RKO (cell line): ENCODE data around the gene TMEM186.
"Not testable (repeated sequence)": the region's sequence is repeated elsewhere in the genome, so short reads cannot be mapped to it uniquely, and the experiment has no call there.

Source experiments
- DNase-seq: peaks from one replicate; pipeline ENCODE4 v3.0.0-alpha.2; 2016; ENCODE audit warnings: low spot score

TMEM186 gene

DNA sequence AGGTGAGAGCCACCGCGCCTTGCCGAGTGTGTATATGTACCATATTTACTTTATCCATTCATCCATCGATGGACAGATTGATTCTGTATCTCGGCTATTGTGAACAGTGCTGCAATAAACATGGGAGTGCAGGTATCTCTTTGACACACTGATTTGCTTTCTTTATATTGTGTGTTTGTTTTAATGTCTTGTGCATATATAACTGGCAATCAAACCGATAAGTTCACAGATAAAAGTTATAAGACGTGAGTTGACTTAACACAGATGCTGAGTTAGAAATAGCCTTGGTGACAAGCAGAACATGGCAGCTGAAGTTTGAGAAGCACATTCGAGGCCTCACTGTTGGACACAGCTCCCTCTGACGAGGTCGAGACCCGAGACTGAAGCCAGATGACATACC, 23.2 kb downstream of the TMEM186 start:
- no peak for DNase-seq

DNA sequence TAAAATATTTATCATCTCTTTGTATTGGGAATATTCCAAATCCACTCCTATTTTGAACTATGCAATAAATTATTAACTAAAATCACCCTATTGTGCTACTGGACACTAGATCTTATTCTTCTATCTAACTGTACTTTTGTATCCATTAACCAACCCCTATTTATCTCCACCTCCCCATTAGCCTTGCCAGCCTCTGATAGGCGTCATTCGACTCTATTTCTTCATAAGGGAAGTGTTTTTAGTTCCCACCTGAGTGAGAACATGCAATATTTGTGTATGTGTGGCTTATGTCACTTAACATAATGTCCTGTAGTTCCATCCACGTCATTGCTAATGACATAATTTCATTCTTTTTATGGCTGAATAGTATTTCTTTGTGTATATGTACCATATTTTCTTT, 23.9 kb downstream of the TMEM186 start:
- DNase-seq: no peak

DNA sequence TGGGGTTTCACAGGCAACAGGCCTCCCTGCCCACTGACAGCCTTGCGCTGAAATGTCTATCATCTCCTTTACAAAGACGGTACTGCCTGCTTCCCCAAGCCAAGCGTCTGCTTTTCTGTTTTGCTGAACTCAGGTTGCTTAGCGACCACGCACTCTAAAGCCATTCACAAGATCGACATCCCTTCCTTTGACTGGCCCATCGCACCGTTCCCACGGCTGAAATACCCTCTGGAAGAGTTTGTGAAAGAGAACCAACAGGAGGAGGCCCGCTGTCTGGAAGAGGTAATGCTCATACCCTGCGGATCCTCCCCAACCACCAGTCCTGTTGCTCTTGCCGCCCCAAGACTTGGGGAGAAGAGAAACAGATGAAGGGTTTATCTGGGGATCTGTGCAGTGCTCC, 28.7 kb downstream of the TMEM186 start:
- no peak for DNase-seq

DNA sequence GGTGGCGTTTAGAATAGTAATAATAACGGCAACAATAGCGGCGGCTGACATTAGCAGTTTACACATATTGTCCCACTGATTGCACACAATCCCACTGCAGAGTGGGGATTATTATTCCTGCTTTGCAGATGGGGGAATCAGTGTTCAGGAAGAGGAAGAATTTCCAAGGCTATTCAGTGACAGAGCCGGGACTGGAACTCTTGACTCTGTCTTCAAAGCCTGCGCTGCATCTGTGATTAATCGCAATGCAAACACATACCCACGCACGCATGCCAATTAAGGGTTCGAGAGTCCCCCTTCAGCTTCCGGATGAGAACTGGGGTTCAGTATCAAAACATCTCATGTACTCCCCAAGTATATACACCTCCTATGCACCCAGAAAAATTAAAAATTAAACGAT, 29.2 kb downstream of the TMEM186 start:
- DNase-seq: no peak

DNA sequence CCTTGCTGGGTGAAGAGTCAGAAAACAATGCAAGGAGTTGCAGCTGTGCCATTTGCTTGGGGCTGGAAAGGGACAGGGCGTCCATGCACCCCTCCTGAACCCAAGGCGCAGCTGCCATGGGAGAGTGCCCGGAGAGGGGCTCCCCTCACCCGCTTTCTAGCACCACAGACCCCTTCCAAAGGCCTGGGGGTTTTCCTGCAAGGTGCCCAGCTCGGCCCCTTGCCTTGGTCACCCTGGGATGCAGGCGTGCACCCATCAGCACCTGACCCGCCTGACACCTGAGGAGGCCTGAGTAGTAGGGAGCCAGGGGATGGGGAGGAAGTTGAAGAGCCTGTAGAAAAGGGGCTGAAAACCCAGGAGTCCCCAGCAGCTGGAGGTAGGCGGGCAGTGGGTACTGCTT, 30.3 kb downstream of the TMEM186 start:
- no peak for DNase-seq

DNA sequence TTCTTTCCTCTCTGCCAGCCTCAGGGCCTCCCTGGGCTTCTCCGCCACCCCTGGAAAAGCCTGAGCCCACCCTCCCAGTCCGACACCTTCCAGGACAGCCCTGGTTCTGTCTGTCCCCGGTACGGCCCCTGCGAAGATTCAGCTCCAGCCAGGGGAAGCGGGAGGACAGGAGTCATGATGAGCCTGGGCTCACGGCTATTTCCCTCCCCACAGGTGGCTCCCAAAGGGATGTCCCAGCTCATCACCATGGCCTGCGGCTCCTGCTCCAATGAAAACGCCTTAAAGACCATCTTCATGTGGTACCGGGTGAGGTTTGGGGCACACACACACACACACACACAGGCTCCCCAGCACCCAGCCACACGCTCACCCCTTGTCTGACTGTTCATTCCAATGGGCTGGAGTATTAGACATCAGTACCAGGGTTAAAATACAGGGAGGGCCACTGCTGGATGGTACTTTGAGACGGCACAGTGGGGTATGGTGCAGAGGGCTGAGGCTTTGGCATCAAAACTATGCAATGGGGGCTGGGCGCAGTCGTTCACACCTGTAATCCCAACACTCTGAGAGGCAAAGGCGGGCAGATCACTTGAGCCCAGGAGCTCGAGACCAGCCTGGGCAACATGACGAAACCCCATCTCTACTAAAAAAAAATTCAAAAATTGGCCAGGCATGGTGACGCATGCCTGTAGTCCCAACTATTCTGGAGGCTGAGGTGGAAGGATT, 32.8 kb downstream of the TMEM186 start:
- DNase-seq: no peak

DNA sequence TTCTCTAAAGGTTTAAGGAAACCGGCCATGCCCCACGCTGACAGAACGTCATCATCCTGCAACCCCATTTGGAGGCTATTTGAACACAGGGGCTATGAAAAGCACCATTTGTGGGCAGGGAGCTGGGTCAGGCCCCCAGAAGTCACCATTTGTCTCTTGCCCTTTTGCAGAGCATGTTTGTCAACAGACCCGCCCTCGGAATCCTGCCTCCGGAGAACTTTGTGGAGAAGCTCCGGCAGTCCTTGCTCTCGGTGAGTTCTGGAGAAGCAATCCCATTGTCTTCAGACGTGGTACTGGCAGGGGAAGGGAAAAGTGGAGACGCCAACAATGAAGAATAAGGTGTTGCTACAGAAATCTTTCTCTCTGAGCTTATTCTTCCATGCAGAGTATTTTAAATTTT, 33.5 kb downstream of the TMEM186 start:
- DNase-seq: no peak

DNA sequence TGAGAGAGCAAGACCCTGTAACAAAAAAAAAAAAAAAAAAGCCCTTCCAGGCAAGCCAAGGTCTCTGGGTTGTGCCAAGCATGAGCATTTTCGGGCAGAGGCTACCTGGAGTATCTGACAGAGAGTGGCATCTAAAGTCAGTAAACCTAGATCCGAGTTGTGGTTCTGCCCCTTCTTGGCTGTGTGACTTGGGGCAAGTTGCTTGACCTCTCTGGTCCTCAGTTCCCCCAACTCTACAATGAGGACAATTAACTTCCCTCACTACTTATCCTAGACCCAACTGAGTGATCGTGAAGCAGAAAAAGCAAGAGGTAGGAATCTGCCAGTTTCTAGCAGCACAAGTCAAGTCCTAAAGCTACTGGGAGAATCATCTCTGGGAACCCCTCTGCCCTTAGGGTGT, 34.4 kb downstream of the TMEM186 start:
- no peak for DNase-seq

DNA sequence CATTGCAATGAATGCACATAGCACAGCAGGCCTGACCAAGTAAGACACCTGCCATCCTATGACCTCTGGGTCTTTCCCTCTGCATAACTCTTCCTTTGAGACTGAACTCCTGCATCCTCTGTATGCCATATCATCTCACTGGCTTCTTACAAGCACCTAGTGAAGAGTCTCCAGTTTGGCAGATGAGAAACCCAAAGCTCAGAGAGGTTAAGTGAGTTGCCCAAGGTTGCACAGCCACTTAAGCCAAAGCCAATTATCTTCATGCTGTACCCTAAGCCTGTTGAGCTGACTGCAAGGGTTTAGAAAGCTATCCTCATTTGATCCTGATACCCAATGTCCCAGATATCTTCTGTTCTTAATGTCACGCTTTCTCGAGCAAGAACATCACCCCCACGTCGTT, 35.2 kb downstream of the TMEM186 start:
- DNase-seq: no peak

DNA sequence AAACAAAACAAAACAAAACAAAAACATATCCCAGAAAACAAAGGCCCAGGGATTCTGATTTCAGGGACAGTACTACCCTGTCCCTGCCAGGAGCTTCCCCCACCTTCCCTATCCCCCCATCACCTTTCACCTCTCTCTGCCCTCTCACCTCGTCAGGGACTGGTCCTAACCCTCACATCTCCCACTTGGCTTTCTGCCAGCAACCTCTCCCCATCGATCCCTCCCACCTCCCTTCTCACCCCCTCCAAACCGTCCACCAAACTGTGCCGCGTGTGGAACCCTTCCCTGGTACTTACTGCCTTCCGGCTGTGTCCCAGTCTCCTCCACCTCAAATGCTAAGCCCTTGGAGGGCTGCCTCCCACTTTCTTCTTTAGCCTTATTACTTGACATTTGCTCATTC, 36.4 kb downstream of the TMEM186 start:
- no peak for DNase-seq

DNA sequence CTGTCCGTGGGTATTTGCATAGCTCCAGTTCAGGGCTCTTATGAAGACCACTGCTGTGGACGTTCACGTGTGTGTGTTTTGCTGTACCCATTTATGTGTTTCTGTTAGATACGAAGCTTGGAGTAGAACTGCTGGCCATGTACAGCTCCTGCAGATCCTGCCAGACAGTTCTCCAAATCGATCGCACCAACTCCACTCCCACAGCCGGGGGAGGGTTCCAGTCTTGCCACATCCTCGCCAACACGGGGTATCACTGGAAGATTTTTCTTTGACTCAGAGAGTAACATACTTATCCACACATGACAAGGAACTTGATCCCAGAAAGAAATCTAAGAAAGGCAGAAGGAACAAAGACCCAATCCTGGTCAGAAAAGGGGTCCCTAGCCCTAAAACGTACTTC, 37.4 kb downstream of the TMEM186 start:
- no peak for DNase-seq

DNA sequence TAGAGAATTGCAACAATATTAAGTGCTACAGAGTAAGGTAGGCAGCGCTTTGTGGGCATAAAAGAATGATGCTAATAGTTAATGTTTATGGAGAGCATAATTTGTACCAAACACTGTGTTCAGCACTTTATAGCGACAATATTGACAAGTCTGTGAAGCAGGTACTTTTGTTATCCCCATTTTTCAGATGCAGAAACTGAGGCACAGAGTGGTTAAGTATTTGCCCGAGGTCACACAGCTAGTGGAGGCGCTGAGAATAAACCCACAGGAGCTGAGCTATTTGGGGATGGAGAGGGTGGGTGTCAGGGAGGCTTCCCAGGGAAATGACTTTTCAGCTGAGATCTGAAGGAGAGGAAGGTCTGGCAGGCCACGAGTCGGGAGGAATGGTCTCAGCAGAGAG, 39.4 kb downstream of the TMEM186 start:
- no peak for DNase-seq

DNA sequence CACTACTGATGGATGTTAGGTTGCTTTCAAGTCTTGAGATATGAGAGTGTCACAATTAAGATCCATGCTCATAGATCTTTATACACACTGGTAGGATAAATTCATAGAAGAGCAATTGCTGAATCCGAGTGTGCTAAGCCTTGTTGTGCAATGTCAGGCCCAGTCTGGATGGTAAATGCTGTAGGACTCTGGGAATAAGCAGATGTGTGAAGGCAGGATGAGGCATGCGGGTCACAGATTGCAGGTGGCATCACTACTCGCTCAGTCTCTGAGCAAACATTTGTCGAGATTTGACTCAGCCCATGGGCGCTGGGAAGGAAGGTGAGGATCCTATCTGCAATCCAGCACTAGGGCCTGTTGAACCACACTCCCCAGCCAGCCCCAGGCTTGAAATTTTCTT, 40.7 kb downstream of the TMEM186 start:
- no peak for DNase-seq

DNA sequence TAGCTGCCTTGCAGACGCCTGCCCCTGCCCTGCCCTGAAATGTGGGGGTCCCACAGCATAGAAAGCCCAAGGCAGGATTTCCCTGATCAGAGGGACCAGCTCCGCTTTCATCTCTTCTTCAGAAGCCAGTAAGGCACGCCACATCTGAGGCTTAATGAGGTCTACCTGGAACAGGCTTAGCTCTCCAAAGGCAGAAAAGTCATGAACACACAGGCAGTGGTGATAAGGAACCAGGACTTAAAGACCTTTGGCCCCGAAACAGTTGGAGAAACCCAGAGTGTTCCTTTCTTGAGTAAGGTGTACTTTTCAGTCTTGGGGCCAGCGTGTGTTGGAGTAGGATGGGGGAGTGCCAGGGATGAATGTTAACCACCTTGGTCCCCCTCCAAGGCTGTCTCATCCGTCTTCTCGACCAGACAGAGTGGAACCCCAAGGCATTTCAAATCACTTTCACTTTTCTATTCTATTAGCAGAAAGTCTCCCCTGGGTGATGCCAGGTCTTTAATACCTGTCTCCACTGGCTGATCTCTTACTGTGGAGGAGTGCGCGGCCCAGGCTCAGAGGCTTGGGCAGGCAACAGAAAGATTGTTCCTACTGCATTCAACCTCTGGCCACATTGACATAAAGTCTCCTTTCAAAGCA, 43.9 kb downstream of the TMEM186 start:
- no peak for DNase-seq

DNA sequence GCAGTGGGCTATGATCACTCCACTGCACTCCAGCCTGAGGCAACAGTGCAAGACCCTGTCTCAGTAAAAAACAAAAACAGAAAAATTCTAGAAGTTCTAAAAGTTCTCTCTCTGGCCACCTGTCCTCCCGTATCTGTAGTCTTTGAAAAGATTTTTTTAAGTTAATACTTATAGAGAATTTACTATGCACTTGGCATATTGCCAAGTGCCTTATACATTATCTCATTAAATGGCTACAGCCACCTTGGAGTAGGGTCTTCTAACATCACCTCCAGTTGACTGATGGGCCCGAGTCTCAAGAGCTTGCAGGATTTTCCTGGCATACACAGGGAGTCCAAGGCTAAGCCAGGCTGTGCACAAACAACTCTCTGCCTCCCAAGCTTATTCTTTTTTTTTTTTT, 44.7 kb downstream of the TMEM186 start:
- DNase-seq: no peak

DNA sequence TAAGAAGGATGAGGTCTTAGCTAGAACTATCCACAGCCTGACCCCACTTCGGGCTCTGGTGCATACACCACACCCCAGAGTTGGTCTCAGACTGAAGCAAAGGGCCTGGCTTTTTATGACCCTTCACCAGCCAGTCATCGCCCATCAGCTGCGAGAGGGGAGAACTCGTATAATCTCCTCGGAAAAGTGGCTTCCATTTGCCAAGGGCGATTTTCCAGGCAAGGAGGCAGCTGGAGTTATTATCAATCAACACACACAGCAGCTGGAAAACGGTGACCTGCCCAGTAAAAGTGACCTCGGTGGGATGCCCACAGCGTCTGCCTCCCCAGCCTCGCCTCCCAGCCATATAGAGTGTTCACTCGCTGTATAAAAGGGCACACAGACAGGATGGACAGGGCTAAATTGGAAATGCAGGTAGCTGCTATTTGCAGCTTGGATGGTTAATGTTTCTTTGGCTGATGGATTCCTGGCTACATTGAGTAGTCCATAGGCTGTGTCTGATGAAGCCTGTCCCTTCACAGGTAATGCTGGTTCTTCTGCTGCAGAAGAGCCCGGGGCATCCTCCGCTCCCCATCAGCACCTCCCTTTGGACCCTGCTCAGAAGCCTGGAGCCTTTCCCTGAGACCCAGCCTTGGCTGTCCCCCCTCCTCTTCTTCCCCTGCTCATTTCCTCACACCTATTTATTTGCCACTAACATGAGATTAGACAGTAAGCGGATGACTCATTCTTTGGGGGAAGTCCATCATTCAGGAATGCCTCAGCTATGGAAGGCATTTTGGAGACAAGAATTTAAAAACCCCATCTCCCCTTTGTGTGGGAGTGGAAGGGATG, 45.7 kb downstream of the TMEM186 start:
- peak; percentile 61 for DNase-seq

DNA sequence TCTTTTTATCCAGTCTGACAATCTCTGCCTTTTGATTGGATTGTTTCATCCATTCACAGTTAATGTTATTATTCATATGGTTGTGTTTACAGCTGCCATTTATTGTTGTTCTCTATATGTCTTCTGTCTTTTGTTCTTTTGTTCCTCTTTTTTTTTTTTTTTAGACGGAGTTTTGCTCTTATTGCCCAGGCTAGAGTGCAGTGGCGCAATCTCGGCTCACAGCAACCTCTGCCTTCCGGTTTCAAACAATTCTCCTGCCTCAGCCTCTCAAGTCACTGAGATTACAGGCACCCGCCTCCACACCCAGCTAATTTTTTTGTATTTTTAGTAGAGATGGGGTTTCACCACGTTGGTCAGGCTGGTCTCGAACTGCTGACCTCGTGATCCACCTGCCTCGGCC, 48.5 kb downstream of the TMEM186 start:
- not testable (repeated sequence) for DNase-seq
